Keratinocyte (primary cell): Measurements from ENCODE around the gene IRF8. TPM values are rescaled to one million over a fixed set of nuclear protein-coding genes. Genes with fewer than 3 reads are reported as not detected.

ENCODE experiments used
- DNase-seq: peaks from one replicate; pipeline ENCODE4 v3.0.0-alpha.2; 2011; ENCODE audit warnings: low read depth, missing footprints, low spot score
- FAIRE-seq: peaks from 2 replicates; lab custom pipeline; 2011; peaks lifted over from hg19 to GRCh38; lab: Jason Lieb, UNC
- H2AFZ ChIP-seq: 2 replicates; pipeline ENCODE4 v1.6.0; 2012; ENCODE audit warnings: low read length, control low read depth, inconsistent platforms; ENCODE audit not compliant: control insufficient read depth
- H3K27ac ChIP-seq: 2 replicates; pipeline ENCODE4 v1.5.1; 2011; ENCODE audit warnings: low read length; ENCODE audit not compliant: control insufficient read depth, insufficient read depth
- H3K27me3 ChIP-seq: 3 replicates; pipeline ENCODE4 v1.6.0; 2011; ENCODE audit warnings: low read length; ENCODE audit not compliant: control insufficient read depth, insufficient read depth; ENCODE audit errors: extremely low read depth
- H3K36me3 ChIP-seq, 2 experiments: 2 replicates in 1 of 2; 3 replicates in 1 of 2; pipeline ENCODE4 v1.5.1; 2011; ENCODE audit warnings: low read length in 2 of 2, mild to moderate bottlenecking in 1 of 2; ENCODE audit not compliant: control insufficient read depth in 2 of 2, insufficient read depth in 2 of 2; ENCODE audit errors: extremely low read depth in 1 of 2
- H3K4me1 ChIP-seq: 3 replicates; pipeline ENCODE4 v1.5.1; 2011; ENCODE audit warnings: low read length; ENCODE audit not compliant: control insufficient read depth, insufficient read depth; ENCODE audit errors: extremely low read depth
- H3K4me2 ChIP-seq: 3 replicates; pipeline ENCODE4 v1.6.0; 2011; ENCODE audit warnings: low read depth, low read length; ENCODE audit not compliant: control insufficient read depth, insufficient read depth; ENCODE audit errors: extremely low read depth
- H3K4me3 ChIP-seq, 3 experiments: fragments of 200-600 bp in 1 of 3; sonication (generic) in 1 of 3; 2 replicates in 2 of 3; 3 replicates in 1 of 3; pipeline ENCODE4 v1.5.1; 2011 to 2016; ENCODE audit warnings: low read length in 3 of 3, mild to moderate bottlenecking in 3 of 3, control low read depth in 2 of 3, inconsistent platforms in 1 of 3, low read depth in 1 of 3, mixed read lengths in 1 of 3, mixed run types in 1 of 3, moderate library complexity in 1 of 3; ENCODE audit not compliant: control insufficient read depth in 2 of 3, insufficient read depth in 2 of 3; ENCODE audit errors: extremely low read depth in 1 of 3
- H3K79me2 ChIP-seq: 2 replicates; pipeline ENCODE4 v1.6.0; 2012; ENCODE audit warnings: low read length; ENCODE audit not compliant: control insufficient read depth, insufficient read depth
- H3K9ac ChIP-seq: 3 replicates; pipeline ENCODE4 v1.6.0; 2011; ENCODE audit warnings: low read length; ENCODE audit not compliant: control insufficient read depth, insufficient read depth; ENCODE audit errors: extremely low read depth
- H3K9me1 ChIP-seq: 3 replicates; pipeline ENCODE4 v1.6.0; 2011; ENCODE audit warnings: low read length; ENCODE audit not compliant: control insufficient read depth, insufficient read depth; ENCODE audit errors: extremely low read depth
- H3K9me3 ChIP-seq: 2 replicates; pipeline ENCODE4 v1.5.1; 2012; ENCODE audit warnings: low read depth, low read length; ENCODE audit not compliant: control insufficient read depth
- H4K20me1 ChIP-seq: 3 replicates; pipeline ENCODE4 v1.6.0; 2011; ENCODE audit warnings: low read length; ENCODE audit not compliant: control insufficient read depth, insufficient read depth; ENCODE audit errors: extremely low read depth
- CTCF ChIP-seq, 3 experiments: IDR thresholded peaks in 1 of 3; conservative IDR thresholded peaks in 1 of 3; optimal IDR thresholded peaks in 1 of 3; 2 replicates in 2 of 3; 3 replicates in 1 of 3; pipeline versions ENCODE3 to v1.5.1; 2011; ENCODE audit warnings: low read length in 3 of 3, mild to moderate bottlenecking in 3 of 3, moderate library complexity in 2 of 3, control low read depth in 1 of 3, inconsistent platforms in 1 of 3; ENCODE audit not compliant: insufficient read depth in 2 of 3; ENCODE audit errors: extremely low read depth in 1 of 3
- EZH2 ChIP-seq: IDR thresholded peaks from one replicate; pipeline ENCODE4 v1.6.1; 2012; ENCODE audit warnings: inconsistent platforms, mild to moderate bottlenecking, low read length, moderate library complexity
- dilution Hi-C: fragments of 300-500 bp; cut with MboI; formaldehyde crosslinking; loops from one replicate; pipeline ENCODE4 v1.7.0; 2020; ENCODE audit warnings: low sequenced_read_pairs; ENCODE audit not compliant: extremely low pct_ligation_motif_present
- polyA plus RNA-seq, 5 experiments: library from polyadenylated mRNA; depleted of rRNA in 3 of 5; stranded (reverse) in 3 of 5; stranded (forward) in 1 of 5; unstranded in 1 of 5; fragments of >200 nt; gene quantifications; 1 replicate in 1 of 5; 2 replicates in 3 of 5; 3 replicates in 1 of 5; pipeline versions ENCODE4 v1.2.1 to v1.2.3, GENCODE V29; 2011 to 2012; ENCODE audit warnings: missing spikeins in 2 of 5, low read depth in 1 of 5, low replicate concordance in 1 of 5

Gene IRF8
- polyA plus RNA-seq, 1 donor (not counting 4 experiments of a cell fraction or from before 2014, with no cell fraction given), result not detected

- Histone ChIP-seq H3K27ac (no peak overlapping the region), H3K4me1 (no peaks in the 10 kb centered on the region), H3K4me3 (no peak overlapping the region), H2AFZ (no peak overlapping the region), H3K9ac (no peak overlapping the region), H3K36me3 (no peaks in the 10 kb centered on the region), H3K9me3 (no peaks in the 10 kb centered on the region), H3K27me3 (no peaks in the 10 kb centered on the region), H3K4me2 (no peak overlapping the region), H3K79me2 (no peaks in the 10 kb centered on the region), H3K9me1 (no peaks in the 10 kb centered on the region), H4K20me1 (no peaks in the 10 kb centered on the region)
- DNase-seq (no peak), FAIRE-seq (no peak)
- dilution Hi-C loops, result no loop called here
- TF ChIP-seq CTCF (optimal IDR thresholded peaks at IDR 0.05 in 1 of 3, IDR thresholded peaks at IDR 0.05 in 1 of 3, conservative IDR thresholded peaks at IDR 0.05 in 1 of 3; ENCODE audit: extremely low read depth in 1 of 3, insufficient read depth in 2 of 3, low read length in 3 of 3), result no peak
- no peak for TF ChIP-seq EZH2
Observed at GRCh38 chr16:85862476-85863383, 36.2 kb upstream of the IRF8 start.

- no peaks in the 10 kb centered on the region for H3K27me3 ChIP-seq
- TF ChIP-seq CTCF (optimal IDR thresholded peaks at IDR 0.05 in 1 of 3, IDR thresholded peaks at IDR 0.05 in 1 of 3, conservative IDR thresholded peaks at IDR 0.05 in 1 of 3; ENCODE audit: extremely low read depth in 1 of 3, insufficient read depth in 2 of 3, low read length in 3 of 3) (no peak), EZH2 (no peak)
- no peak for FAIRE-seq
Observed at GRCh38 chr16:85863384-85863774, 35.6 kb upstream of the IRF8 start.

More at GRCh38 chr16:85863384-85863774, 35.6 kb upstream of the IRF8 start:
- no peak for DNase-seq
- Histone ChIP-seq H2AFZ (no peak overlapping the region), H3K27ac (no peak overlapping the region), H3K9me3 (no peaks in the 10 kb centered on the region), H3K4me1 (no peaks in the 10 kb centered on the region), H3K9me1 (no peaks in the 10 kb centered on the region), H4K20me1 (no peaks in the 10 kb centered on the region), H3K4me2 (no peak overlapping the region), H3K4me3 (no peak overlapping the region), H3K79me2 (no peaks in the 10 kb centered on the region), H3K36me3 (no peaks in the 10 kb centered on the region), H3K9ac (no peak overlapping the region)
- dilution Hi-C loops, result no loop called here
